Measurements from ENCODE around the gene SLC9B2. TPM values are rescaled to one million over a fixed set of nuclear protein-coding genes. Genes with fewer than 3 reads are reported as not detected.

Gene SLC9B2
- total and polyA plus RNA-seq, 8 donors = 6.6 to 10.8 (median 9.0) TPM

DNA sequence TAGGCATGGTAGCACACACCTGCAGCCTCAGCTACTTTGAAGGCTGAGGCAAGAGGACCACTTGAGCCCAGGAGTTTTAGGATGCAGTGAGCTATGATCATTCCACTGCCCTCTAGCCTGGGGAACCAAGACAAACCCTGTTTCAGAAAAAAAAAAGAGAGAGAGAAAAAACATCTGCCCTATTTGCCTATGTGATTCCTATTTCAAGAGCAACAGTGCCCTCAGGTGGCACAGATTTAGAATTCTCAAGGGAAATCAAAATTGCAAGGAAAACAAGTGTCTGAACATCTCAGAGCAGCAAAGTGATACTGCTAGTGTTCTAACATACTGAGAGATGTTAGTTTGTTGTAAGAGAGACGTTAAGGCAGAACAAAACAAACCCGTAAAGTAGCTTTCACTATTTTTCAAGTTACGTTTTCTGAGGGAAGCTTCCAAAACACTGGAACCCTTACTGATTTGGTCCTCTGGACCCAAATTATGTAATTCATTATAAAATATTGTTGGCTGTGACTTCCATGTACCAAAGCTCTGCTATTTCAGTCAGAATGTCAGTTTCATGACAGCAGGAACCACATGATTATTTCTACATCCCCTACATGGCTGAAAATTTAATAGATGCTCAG is 15.2 kb upstream of the SLC9B2 start:
- no peak overlapping the region for H3K27ac ChIP-seq
- H3K9me3 ChIP-seq = no peaks in the 10 kb centered on the region
- no peaks in the 10 kb centered on the region for H3K27me3 ChIP-seq
- peaks cover 0 to 39% of the 10 kb centered on the region in 2 donors for H3K36me3 ChIP-seq
- ATAC-seq (peak; percentile 69), DNase-seq (peak in 2 of 4 donors; percentile 36 to 65)
- TF ChIP-seq, protein P1, sequence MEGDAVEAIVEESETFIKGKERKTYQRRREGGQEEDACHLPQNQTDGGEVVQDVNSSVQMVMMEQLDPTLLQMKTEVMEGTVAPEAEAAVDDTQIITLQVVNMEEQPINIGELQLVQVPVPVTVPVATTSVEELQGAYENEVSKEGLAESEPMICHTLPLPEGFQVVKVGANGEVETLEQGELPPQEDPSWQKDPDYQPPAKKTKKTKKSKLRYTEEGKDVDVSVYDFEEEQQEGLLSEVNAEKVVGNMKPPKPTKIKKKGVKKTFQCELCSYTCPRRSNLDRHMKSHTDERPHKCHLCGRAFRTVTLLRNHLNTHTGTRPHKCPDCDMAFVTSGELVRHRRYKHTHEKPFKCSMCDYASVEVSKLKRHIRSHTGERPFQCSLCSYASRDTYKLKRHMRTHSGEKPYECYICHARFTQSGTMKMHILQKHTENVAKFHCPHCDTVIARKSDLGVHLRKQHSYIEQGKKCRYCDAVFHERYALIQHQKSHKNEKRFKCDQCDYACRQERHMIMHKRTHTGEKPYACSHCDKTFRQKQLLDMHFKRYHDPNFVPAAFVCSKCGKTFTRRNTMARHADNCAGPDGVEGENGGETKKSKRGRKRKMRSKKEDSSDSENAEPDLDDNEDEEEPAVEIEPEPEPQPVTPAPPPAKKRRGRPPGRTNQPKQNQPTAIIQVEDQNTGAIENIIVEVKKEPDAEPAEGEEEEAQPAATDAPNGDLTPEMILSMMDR (IDR thresholded peaks at IDR 0.05) = peak; percentile 15 to 21
- no peak overlapping the region for H3K4me3 ChIP-seq
- intact Hi-C loops (cut with DNase I) = no loop called here
- H3K4me1 ChIP-seq = no peaks in the 10 kb centered on the region

DNA sequence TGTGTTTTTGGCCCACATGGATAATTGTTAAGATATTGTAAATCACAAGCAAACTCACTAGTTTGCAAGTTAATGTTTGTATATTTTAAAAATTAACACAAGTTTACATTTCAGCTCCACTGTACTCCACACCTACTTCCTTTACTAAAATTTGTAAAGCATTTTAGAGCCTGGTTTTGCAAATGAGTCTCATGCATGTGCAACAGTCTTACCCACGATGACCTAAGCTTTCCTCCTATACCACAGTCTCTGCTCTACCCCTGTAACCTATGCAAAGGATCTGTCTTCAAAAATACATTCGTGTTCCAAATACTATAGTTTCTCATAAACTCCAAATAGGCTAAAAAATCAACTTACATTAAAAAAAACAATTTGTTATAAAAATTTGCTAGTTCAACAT is 12.9 kb upstream of the SLC9B2 start:
- TF ChIP-seq, protein P1 (IDR thresholded peaks at IDR 0.05) = no peak
- intact Hi-C loops (cut with DNase I) = no loop called here
- peaks cover 0 to 59% of the 10 kb centered on the region in 2 donors for H3K36me3 ChIP-seq
- H3K27ac ChIP-seq = no peak overlapping the region
- no peak for ATAC-seq
- no peaks in the 10 kb centered on the region for H3K4me1 ChIP-seq
- no peak overlapping the region for H3K4me3 ChIP-seq
- no peaks in the 10 kb centered on the region for H3K9me3 ChIP-seq
- no peaks in the 10 kb centered on the region for H3K27me3 ChIP-seq
- no peak for DNase-seq

DNA sequence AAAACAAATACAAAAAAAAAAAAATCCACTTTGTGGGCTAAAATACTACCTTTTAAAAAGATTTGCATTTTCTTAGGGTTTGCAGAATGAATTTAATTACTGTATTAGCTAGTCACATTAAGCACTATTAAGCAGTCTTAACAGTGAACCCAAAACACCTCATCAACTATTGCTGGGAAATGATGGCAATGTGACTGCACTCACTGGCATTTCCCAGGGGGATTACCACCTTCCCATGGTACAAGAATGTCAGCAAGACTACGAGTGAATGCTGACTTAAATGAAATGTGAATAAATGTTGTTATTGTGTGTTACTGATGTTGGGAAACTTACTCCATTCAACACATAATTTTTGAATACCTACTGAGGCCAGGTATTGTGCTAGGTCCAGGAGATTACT is 10.0 kb upstream of the SLC9B2 start:
- TF ChIP-seq, protein P1 (IDR thresholded peaks at IDR 0.05) = no peak

DNA sequence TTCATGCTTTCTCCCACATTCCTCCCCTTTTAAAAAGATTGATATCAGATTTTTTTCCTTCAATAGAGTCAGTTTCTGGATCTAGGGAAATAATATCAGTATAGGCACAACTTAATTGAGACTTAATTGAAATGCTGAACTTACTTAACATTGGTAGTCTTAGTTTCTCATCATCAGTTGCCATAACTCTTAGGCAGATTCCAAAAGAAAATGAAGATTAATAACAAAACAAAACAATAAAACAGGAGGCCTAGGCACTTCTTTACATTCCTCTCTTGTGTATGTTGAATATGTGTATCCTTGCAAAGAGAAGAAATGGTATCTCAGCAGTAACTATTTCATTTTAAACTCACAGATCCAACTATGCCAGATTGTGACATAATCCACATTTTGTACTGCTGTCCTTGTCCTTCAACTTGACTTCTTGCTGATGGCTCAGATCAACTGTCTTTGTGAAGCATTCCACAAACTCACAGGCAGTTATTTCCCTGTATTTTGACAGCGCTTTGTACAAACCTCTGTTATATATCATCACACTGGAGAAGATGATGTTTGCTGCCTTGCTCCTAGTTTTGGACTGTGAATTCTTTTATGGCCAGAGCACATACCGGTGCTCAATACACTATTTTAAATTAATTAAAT is 9.1 kb upstream of the SLC9B2 start:
- Histone ChIP-seq H3K36me3 (peaks cover 0 to 56% of the 10 kb centered on the region in 2 donors), H3K4me3 (no peak overlapping the region), H3K9me3 (no peaks in the 10 kb centered on the region), H3K27me3 (no peaks in the 10 kb centered on the region), H3K27ac (no peak overlapping the region), H3K4me1 (no peaks in the 10 kb centered on the region)
- intact Hi-C loops (cut with DNase I) = no loop called here
- TF ChIP-seq, protein P1 (IDR thresholded peaks at IDR 0.05) = no peak
- DNase-seq (no peak), ATAC-seq (no peak)

More for the DNA sequence above, 10.0 kb upstream of the SLC9B2 start:
- Histone ChIP-seq H3K27me3 (no peaks in the 10 kb centered on the region), H3K27ac (no peak overlapping the region), H3K4me1 (no peaks in the 10 kb centered on the region), H3K4me3 (no peak overlapping the region), H3K36me3 (peaks cover 0 to 59% of the 10 kb centered on the region in 2 donors), H3K9me3 (no peaks in the 10 kb centered on the region)
- intact Hi-C loops (cut with DNase I) = no loop called here
- DNase-seq = no peak
- ATAC-seq = no peak

DNA sequence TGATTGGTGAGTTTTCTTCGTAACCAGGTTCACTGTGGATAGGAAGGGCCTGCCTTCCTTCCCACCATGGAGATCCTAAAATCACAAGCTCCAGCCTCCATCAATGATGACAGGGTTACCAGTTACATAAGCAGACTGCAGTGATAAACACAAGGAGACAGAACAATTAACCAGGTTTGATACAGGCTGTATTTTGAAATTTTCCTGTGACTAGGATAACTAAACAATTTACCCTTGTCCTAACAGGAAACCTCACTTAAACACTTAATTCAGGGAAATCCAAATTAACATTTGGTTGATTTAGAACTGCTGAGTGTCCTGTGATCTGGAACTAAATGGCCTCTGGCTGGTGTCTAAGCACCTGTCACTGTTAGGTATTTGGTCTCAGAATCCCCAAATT is 3.1 kb upstream of the SLC9B2 start:
- ATAC-seq (no peak), DNase-seq (no peak)
- TF ChIP-seq, protein P1 (IDR thresholded peaks at IDR 0.05) = no peak
- Histone ChIP-seq H3K27me3 (peaks cover 0 to 14% of the 10 kb centered on the region in 2 donors), H3K4me3 (no peak overlapping the region), H3K4me1 (peaks cover 4 to 22% of the 10 kb centered on the region in 2 donors), H3K9me3 (no peaks in the 10 kb centered on the region), H3K36me3 (no peaks in the 10 kb centered on the region), H3K27ac (no peak overlapping the region)
- intact Hi-C loops (cut with DNase I) = no loop called here
